Measurements from ENCODE around the gene SCT.

SCT gene

GRCh38 chr11:621838-622237, 5.1 kb downstream of the SCT start:
- DNase-seq (ENCODE audit: low spot score) = no peak

DNA sequence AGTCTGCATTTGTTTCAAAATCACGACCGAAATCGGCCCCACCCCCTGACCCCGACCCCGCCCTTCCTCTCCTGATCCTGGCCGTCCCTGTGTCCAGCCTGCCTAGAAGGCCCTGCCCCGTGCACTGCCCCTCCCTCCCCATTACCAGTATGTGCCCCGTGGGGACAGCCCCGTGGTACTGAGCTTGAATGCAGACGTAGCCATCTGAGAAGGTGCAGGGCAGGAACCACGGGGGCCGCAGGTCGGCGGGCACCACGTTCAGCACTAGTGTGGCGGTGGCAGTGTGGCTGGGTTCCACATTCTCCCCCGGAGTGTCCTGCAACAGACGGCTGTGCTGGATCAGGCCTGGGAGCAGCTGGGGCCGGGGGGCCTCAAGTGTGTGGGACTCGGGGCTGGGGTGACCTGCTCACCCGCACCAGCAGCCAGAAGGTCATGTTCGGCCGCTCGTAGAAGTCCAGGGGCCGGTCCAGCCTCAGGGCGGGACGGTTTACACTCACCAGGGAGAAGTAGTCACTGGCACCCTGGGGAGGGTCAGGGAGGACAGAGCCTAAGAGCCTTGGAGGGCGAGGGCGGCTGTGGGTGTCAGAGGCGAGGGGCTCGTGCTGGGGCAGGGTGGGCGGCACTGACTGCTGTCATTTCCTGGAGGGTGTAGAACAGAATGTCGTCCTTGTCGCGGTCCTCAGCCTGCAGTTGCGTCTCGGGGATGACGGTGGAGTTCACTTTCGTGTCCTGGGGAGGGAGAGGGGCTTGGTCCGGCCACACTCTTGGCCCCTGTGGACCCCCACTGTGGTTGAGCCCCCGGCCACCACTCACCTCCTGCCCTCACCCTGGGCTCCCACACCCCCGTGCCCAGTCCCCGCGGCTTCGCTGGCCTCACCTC, 5.8 kb downstream of the SCT start:
- DNase-seq (ENCODE audit: low spot score) = no peak

- DNase-seq (ENCODE audit: low spot score) = no peak
Observed at GRCh38 chr11:620201-620600, 6.8 kb downstream of the SCT start.

GRCh38 chr11:619628-620050, 7.3 kb downstream of the SCT start:
- no peak for DNase-seq (ENCODE audit: low spot score)

- DNase-seq (ENCODE audit: low spot score) = no peak
Observed at GRCh38 chr11:618856-619627, 7.9 kb downstream of the SCT start.

GRCh38 chr11:617912-618682, 8.9 kb downstream of the SCT start:
- DNase-seq (ENCODE audit: low spot score) = no peak

GRCh38 chr11:617199-617911, 9.6 kb downstream of the SCT start:
- no peak for DNase-seq (ENCODE audit: low spot score)

DNA sequence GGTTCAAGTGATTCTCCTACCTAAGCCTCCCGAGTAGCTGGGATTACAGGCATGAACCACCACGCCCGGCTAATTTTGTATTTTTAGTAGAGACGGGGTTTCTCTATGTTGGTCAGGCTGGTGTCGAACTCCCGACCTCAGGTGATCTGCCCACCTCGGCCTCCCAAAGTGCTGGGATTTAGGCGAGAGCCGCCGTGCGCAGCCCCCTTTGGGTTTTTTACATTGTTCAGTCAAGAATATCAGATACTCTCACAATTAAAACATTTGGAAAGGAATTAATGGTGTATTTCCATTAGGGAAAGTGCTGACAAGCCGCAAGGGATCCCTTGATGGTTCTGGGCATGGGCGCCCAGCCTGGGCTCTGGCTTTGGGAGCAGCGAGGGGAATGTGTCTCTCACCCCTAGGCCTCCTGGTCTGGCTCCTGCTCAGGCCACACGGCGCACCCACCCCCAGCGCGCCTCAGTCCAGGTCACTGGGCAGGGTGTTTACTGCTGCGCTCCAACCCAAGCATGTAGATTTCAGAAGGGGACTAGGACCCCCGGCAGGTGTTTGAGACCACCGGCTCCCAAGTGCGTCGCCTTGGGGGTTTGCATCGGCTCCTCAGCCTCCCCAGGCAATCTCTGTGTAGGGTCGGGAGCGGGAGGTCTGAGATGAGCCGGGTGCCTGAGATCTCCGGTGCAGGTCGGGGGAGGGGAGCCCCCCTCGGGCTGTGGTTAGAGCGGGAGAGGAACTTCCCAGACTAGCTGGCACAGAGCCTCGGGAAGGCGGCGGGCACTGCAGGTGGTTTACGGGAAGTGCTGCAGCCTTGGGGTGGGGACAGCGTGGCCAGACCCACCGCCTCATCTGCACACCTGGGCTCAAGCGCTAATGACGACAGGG, 10.4 kb downstream of the SCT start:
- DNase-seq (ENCODE audit: low spot score) = no peak

DNA sequence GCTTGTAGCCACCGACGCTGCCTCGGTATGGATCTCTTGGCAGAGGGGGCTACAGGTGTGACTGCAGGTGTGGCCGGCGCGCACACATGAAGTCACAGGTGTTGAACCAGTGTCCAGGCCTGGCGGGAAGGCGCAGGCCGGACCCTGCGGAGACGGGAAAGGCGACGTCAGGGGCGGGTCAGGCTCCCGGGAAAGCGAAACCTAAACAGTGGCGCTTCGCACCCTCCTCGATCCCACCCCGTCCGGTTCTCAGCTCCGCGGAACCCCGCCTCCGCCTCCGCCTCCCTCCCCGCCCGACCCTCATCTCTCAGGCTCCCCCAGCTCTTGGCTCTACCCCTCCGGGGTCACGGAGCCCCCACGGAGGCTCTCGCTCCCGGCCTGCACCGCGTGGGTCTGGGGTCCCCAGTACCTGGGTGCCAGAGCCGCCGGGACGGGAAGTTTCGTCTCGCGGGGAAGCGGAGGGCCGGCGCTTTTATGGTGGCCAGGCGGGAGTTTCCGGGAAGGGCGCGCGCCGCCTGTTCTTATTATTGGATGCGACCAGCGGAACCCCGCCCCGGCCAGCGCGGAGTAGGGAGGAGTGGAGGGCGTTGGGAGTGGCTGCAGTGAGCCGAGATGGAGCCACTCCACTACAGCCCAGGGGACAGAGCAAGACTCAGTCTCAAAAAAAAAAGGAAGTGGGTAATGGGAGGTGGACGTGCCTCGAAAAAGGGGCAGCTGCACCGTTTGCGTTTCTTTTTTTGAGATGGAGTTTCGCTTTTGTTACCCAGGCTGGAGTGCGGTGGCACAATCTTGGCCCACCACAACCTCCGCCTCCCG, 11.3 kb downstream of the SCT start, which contains the start of gene IRF7:
TSS of gene IRF7 (minus strand) at position 447 of the 816 bp plus-strand sequence. CDS start 586 bp downstream, outside the sequence.
- DNase-seq (ENCODE audit: low spot score) = peak; percentile 94

DNA sequence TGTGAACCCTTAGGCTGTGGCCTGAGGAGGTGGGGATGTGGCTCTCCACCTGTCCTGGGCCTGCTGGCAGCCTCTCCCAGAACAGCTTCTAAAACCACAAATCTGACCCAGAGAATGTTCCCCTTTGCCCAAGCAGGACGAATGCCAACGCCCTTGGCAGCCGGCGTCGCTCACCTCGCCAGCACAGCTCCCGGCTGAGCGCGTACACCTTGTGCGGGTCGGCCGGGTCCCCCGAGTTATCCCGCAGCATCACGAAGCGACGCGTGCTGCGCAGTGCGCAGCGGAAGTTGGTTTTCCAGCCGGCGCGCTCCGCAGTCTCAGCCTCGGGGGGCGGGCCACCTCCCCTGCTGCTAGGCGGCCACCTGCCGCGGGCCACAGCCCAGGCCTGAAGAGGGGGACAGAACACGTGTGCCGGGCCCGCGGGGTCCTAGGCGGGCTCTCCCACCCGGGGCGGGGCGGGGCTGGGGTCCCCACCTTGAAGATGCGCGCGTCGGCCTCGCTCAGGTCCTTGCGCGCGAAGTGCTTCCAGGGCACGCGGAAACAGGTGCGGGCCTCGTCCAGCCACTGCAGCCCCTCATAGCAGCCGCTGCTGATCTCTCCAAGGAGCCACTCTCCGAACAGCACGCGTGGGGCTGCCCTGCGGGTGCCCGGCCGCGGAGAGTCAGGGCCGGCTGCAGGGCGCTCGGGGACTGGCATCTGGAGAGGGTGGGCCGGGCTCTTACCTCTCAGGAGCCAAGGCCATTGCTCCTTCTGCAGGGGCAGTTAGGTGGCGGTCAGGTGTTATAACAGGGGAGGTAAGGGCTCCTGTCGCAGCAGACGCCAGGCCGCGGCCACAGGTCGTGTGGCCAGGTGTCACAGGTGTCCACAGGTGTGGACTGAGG, 12.1 kb downstream of the SCT start:
- DNase-seq (ENCODE audit: low spot score) = no peak

DNA sequence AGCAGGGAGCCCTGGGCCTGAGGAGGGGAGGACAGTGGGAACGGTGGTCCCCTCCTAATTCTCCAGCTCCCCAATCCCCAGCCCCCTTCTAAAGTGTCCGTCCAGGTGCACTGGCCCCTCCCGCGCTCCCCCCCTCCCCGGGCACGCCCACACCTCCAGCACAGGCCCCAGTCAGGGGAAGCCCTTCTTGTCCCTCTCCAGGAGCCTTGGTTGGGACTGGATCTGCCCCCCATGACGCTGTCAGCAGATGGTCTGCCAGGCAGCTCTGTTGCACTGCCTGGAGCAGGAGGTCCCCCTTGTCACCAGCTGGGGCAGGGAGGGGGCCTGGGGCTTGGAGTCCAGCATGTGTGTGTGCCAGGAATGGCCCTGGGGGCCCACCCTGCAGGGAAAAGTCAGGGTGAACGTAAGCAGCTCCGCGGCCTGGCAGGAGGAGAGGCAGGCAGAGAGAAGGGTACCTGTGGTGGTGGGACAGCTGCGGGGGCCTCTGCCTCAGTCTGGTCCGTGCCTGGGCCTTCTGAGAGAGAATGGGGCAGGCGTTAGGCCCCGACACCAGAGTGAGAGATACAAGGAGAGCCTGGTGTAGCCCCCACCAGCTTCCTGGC, 12.9 kb downstream of the SCT start:
- no peak for DNase-seq (ENCODE audit: low spot score)

GRCh38 chr11:613369-613968, 13.5 kb downstream of the SCT start:
- peak; percentile 41 for DNase-seq (ENCODE audit: low spot score)

DNA sequence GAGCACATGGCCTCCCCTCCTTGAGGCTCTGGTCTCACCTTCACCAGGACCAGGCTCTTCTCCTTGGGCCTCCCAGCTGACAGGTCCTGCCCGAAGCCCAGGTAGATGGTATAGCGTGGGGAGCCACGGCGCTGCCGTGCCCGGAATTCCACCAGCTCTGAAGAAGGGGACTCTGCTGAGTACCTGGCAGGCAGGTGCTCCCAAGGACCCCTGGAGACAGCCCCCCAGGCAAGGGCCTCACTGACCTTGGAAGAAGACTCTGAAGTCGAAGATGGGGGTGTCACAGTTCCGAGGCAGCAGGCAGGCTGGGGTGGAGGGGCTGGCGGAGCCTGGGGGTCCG, 14.1 kb downstream of the SCT start:
- DNase-seq (ENCODE audit: low spot score) = no peak

DNA sequence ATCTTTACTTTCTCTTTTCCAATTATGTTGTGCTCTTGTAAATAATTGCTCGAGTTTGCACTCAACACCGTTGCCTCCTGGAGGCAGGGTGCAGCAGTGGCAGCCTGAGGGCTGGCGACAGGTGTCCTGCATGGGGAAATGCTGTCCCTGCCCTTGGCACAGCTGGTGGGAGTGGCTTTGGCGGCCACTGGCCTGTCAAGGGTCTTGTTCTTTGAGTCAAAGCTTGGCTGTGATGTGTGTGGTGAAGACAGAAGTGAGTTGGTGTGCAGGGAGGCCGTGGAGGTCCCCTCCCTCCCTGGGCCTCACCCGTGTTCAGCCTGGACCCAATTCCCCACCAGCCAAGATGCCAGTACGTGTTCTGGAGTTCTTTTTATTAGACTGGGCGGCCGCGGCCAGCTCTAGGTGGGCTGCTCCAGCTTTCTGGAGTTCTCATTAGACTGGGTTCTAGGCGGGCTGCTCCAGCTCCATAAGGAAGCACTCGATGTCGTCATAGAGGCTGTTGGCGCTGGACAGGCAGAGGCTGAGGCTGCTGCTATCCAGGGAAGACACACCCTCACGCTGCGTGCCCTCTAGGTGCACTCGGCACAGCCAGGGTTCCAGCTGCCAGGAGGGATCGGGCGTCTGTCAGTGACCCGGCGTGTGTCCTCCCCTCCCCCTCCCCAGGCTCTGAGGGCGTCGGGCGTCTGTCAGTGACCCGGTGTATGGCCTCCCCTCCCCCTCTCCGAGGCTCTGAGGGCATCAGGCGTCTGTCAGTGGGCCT, 14.6 kb downstream of the SCT start:
- no peak for DNase-seq (ENCODE audit: low spot score)

GRCh38 chr11:611001-611996, 15.7 kb downstream of the SCT start:
- no peak for DNase-seq (ENCODE audit: low spot score)
